Measurements from ENCODE around the gene C1QTNF4. TPM values are rescaled to one million over a fixed set of nuclear protein-coding genes. Genes with fewer than 3 reads are reported as not detected.

Gene C1QTNF4
- total RNA-seq, 4 donors from 2014 or later = 0.35 to 0.57 (median 0.41) TPM; not detected in 1

DNA sequence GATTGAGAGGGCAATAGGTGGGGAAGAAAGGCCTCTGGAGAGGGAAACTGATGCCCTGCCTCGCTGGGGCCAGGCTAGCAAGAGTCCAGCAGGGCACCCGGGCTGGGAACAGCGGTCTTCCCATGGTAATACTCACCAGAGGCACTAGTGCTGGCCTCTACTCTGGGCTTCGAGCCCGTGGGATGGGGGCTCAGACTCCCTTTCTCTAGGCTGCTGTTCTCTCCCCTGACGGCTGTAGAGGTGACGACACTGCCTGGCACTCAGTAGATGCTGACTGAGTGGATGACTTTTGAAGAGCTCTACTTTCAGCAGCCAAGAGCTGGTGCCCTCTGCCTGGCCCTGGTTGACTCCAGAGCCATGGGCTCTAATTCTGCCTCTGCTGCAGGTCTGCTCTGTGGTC lies 818 bp upstream of the C1QTNF4 start:
- intact Hi-C loops (cut with DNase I) = no loop called here
- Histone ChIP-seq H3K4me1 (peaks cover 6 to 24% (median 7%) of the 10 kb centered on the region in 3 donors), H3K27me3 (peaks cover 0 to 64% (median 8%) of the 10 kb centered on the region in 4 donors), H3K36me3 (no peaks in the 10 kb centered on the region), H3K9me3 (peaks cover 0 to 4% (median 0%) of the 10 kb centered on the region in 3 donors), H3K4me3 (no peak overlapping the region), H3K27ac (no peak overlapping the region)
- 79 to 95% methylated on average over 3 to 5 of the region's 7 CpGs for WGBS, 2 donors
- TF ChIP-seq, protein P1, sequence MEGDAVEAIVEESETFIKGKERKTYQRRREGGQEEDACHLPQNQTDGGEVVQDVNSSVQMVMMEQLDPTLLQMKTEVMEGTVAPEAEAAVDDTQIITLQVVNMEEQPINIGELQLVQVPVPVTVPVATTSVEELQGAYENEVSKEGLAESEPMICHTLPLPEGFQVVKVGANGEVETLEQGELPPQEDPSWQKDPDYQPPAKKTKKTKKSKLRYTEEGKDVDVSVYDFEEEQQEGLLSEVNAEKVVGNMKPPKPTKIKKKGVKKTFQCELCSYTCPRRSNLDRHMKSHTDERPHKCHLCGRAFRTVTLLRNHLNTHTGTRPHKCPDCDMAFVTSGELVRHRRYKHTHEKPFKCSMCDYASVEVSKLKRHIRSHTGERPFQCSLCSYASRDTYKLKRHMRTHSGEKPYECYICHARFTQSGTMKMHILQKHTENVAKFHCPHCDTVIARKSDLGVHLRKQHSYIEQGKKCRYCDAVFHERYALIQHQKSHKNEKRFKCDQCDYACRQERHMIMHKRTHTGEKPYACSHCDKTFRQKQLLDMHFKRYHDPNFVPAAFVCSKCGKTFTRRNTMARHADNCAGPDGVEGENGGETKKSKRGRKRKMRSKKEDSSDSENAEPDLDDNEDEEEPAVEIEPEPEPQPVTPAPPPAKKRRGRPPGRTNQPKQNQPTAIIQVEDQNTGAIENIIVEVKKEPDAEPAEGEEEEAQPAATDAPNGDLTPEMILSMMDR (IDR thresholded peaks at IDR 0.05) = no peak
- no peak for TF ChIP-seq POLR2A (IDR thresholded peaks at IDR 0.05)
- DNase-seq = no peak

DNA sequence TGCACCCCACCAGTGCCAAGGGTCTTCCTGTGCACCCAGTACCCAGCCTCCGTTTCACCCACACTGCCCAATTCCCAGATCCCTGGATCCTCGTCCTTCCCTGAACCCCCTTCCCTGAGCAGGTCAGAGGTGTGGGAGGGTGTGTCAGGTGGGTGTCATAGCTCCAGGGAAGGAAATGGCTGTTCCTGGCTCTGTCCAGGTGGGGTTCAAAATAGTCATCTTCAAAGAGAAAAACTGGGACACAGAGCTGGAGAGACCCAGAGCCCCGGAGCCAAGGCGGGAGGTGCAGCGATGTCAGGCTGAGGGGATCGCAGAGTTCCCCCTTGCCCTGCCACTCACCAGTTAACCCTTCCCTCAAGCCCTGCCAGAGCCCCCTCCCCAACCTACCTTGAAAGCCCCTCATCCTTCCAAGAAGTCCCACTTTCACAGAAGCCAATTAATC lies 698 bp downstream of the C1QTNF4 start:
- peaks cover 0 to 4% (median 0%) of the 10 kb centered on the region in 3 donors for H3K9me3 ChIP-seq
- WGBS, 2 donors = 10 to 29% methylated on average over 4 to 6 of the region's 6 CpGs
- no peak for DNase-seq
- peak overlapping the region in 2 of 4 donors; percentile 35 to 57 for H3K4me3 ChIP-seq
- H3K27ac ChIP-seq = no peak overlapping the region
- TF ChIP-seq, protein P1 (IDR thresholded peaks at IDR 0.05) = no peak
- no peak for TF ChIP-seq POLR2A (IDR thresholded peaks at IDR 0.05)
- no peaks in the 10 kb centered on the region for H3K36me3 ChIP-seq
- intact Hi-C loops (cut with DNase I) = no loop called here
- peaks cover 0 to 76% (median 8%) of the 10 kb centered on the region in 4 donors for H3K27me3 ChIP-seq
- H3K4me1 ChIP-seq = peaks cover 6 to 30% (median 7%) of the 10 kb centered on the region in 3 donors

DNA sequence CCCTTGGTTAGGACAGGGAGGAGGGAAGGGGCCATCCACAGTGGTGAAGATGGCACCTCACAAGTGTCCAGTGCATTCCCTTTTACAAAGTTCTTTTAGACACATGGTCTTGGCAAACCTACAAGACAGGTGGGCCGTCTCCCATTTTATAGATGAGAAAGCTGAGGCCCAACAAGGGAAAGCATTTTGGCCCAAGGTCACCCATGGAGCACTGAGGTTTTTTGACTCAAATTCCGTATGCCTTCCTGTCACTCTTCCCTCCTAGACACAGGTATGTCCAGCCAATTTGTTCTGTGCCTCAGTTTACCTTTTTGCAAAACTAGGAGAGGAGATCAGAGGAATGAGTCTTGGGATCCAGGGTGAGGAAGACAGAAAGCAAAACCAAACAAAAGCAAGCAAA lies 1.2 kb downstream of the C1QTNF4 start:
- peaks cover 6 to 30% (median 7%) of the 10 kb centered on the region in 3 donors for H3K4me1 ChIP-seq
- DNase-seq = no peak
- H3K4me3 ChIP-seq = no peak overlapping the region
- H3K36me3 ChIP-seq = no peaks in the 10 kb centered on the region
- peaks cover 0 to 4% (median 0%) of the 10 kb centered on the region in 3 donors for H3K9me3 ChIP-seq
- peaks cover 0 to 76% (median 8%) of the 10 kb centered on the region in 4 donors for H3K27me3 ChIP-seq
- intact Hi-C loops (cut with DNase I) = no loop called here
- WGBS, 2 donors = 52 to 61% methylated on average over 2 of the region's 2 CpGs
- TF ChIP-seq POLR2A (IDR thresholded peaks at IDR 0.05) = no peak
- TF ChIP-seq, protein P1 (IDR thresholded peaks at IDR 0.05) = no peak
- no peak overlapping the region for H3K27ac ChIP-seq

DNA sequence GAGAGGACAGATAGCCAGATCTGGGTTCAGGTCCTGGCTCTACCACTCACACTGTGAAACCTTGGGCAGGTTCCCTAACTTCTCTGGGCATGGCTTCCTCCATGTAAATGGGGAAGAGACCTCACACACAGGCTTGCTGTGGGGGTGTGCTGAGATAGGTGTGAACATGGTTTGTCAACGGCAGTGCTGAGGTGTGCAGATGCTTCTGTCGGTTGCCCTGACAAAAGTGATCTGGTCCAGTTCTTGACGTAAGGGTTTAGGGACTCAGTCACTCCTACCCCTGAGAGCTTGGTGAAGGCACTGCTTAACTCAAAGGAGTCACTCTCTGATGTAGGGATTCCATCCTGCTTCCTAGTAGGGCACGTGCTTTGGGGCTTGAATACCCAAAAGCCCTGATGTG lies 2.0 kb downstream of the C1QTNF4 start:
- H3K4me1 ChIP-seq = peaks cover 6 to 30% (median 7%) of the 10 kb centered on the region in 3 donors
- no peak overlapping the region for H3K4me3 ChIP-seq
- H3K9me3 ChIP-seq = peaks cover 0 to 4% (median 0%) of the 10 kb centered on the region in 3 donors
- TF ChIP-seq, protein P1 (IDR thresholded peaks at IDR 0.05) = no peak
- no peak for TF ChIP-seq POLR2A (IDR thresholded peaks at IDR 0.05)
- peaks cover 0 to 76% (median 8%) of the 10 kb centered on the region in 4 donors for H3K27me3 ChIP-seq
- H3K27ac ChIP-seq = no peak overlapping the region
- WGBS, 2 donors = 48 to 71% methylated on average over 3 of the region's 4 CpGs
- DNase-seq = no peak
- H3K36me3 ChIP-seq = no peaks in the 10 kb centered on the region
- intact Hi-C loops (cut with DNase I) = no loop called here

DNA sequence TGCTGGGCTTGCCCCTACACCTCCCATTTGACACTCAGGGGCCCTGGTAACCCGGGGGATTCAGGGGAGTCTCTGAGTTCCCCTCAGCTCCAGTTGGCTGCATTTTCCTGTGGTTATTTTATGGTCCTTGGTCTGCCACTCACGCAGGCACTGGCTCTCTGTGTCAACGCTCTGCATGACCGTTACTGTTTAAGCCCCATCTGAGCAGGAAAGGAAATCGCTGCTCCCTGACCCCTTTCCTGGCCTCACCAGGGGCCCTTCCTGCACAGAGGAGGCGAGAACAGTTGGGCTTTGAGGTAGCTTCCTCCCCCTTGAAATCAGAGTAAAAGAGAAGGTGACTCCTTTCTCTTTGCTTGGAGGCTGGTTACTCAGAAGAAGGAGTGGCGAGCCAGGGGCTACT lies 2.4 kb downstream of the C1QTNF4 start:
- peaks cover 0 to 76% (median 8%) of the 10 kb centered on the region in 4 donors for H3K27me3 ChIP-seq
- intact Hi-C loops (cut with DNase I) = no loop called here
- 38 to 59% methylated on average over 4 to 6 of the region's 7 CpGs for WGBS, 2 donors
- no peaks in the 10 kb centered on the region for H3K36me3 ChIP-seq
- TF ChIP-seq, protein P1 (IDR thresholded peaks at IDR 0.05) = no peak
- TF ChIP-seq POLR2A (IDR thresholded peaks at IDR 0.05) = no peak
- H3K4me1 ChIP-seq = peaks cover 6 to 30% (median 7%) of the 10 kb centered on the region in 3 donors
- H3K9me3 ChIP-seq = peaks cover 0 to 4% (median 0%) of the 10 kb centered on the region in 3 donors
- DNase-seq = no peak
- H3K4me3 ChIP-seq = no peak overlapping the region
- H3K27ac ChIP-seq = no peak overlapping the region
